GM21786 (cell line): ENCODE results near the gene C2orf78.
"Not testable (repeated sequence)": the region's sequence is repeated elsewhere in the genome, so short reads cannot be mapped to it uniquely, and the experiment has no call there.

Experiments
- ATAC-seq: cut with Tn5 transposase; IDR thresholded peaks from one replicate; pipeline ENCODE4 v1.9.1; 2021; ENCODE audit not compliant: unreplicated experiment

Gene C2orf78

DNA sequence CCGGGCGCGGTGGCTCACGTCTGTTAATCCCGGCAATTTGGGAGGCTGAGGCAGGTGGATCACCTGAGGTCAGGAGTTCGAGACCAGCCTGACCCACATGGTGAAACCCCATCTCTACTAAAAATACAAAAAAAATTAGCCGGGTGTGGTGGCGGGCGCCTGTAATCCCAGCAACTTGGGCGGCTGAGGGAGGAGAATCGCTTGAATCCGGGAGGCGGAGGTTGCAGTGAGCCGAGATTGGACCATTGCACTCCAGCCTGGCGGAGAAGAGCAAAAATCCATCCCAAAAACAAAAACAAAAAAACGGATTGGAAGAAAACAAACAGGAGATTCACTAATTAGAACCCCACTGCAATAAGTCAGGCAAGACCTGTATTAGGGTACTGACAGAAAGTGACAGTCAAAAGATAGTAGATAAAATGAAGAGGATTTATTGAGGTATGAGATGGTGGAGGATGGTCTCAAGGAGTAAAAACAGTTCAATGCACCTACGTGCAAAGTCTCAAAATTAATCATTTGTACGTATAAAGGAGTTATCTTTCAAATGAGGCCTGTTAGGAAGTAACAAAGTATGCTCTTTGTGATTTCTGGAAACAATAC is 5.0 kb upstream of the C2orf78 start:
- not testable (repeated sequence) for ATAC-seq

- peak; percentile 99 for ATAC-seq
Measured at GRCh38 chr2:73779467-73780236, 4.3 kb upstream of the C2orf78 start, which contains the start of gene DUSP11. Gene DUSP11, minus strand, starts transcription at chr2:73780103. Its CDS starts 129 bp downstream, at chr2:73779974.

- ATAC-seq, result no peak
Measured at GRCh38 chr2:73780237-73780582, 3.8 kb upstream of the C2orf78 start.

DNA sequence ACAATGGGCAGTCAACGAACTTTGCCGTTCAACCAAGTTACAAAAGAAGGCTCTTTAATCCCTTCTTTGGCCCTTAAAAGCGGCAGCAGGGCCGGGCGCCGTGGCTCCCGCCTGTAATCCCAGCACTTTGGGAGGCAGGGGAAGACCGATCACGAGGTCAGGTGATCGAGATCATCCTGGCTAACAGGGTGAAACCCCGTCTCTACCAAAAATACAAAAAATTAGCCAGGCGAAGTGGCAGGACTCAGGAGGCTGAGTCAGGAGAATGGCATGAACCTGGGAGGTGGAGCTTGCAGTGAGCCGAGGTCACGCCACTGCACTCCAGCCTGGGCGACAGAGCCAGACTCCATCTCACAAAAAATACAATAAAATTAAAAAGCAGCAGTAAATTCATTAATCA is 581 bp upstream of the C2orf78 start:
- ATAC-seq, result not testable (repeated sequence)

GRCh38 chr2:73811878-73812277 is 27.9 kb downstream of the C2orf78 start:
- no peak for ATAC-seq

GRCh38 chr2:73812635-73813034 is 28.7 kb downstream of the C2orf78 start:
- no peak for ATAC-seq

DNA sequence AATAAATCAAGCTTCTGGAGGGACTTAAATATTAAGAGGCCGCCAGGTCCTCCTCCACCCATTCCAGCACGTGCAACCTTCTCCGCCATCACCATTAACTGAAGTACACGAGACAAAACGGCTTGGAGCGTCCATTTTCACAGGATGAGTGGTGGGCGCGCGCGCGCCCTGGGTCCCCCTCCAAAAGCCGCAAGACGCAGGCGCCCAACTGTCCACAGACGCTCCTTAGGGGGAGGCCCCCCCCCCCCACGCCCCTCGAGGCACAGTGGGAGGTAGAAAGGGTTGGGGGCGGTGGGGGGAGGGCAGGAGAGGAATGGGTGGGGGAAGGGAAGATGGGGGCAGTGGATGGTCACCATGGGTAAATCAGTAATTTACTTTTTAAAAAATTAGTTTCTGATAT is 34.3 kb downstream of the C2orf78 start:
- ATAC-seq, result no peak

DNA sequence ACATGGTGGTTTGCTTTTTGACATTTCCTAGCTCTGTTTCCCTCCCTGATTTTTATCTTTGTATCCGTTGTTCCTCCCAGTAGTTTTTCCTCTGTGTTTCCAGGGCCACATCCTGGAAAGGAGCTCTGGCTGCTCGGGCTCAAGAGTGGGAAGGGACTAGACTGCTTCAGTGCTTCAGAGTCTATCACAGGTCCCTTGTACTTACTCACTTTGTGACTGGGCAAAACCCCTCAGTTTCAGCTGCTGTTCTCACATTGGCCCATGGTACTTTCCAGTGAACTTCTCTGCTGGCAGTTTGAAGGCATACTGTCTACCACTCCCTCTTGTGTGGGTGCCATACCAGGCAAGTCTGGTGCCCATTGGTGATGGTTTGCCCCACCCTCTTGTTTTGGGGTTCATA is 37.2 kb downstream of the C2orf78 start:
- peak; percentile 81 for ATAC-seq

DNA sequence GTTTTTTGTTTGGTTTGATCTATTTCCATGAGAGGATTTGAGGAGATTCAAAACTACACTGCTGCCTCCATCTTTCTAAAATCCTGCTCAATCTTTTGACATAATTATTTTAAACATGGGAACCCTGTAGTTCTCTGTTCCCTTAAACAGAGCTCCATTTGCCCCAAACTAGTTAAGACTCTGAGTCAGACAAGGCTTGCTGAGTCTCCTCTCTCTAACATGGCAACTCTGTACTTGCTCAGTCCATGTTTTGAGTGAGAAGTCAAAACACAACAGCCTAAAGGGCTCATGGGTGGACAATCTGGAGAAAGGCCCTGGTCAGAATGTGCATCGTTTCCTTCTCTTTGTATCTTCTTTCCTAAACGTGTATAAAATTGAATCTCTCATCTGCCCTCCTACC is 37.7 kb downstream of the C2orf78 start:
- ATAC-seq, result no peak

- ATAC-seq, result peak; percentile 78
Measured at GRCh38 chr2:73822276-73822675, 38.3 kb downstream of the C2orf78 start.

DNA sequence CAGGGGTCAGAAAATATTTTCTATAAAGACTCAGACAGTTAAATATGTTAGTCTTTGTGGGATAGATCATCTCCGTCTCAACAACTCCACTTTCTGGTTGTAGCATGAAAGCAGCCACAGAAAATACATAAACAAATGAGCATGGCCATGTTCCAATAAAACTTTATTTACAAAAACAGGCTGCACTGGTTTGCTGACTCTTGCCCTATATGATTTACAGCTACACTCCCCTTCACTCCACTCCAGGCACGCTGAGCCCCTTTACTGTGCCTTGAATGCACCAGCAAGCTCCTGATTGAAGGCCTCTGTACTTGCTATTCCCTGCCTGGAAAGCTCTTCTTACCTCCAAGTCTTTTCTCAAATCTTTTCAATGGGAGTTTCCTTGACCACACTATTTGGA is 39.0 kb downstream of the C2orf78 start:
- ATAC-seq, result no peak

GRCh38 chr2:73823416-73823815 is 39.4 kb downstream of the C2orf78 start:
- no peak for ATAC-seq

GRCh38 chr2:73823916-73824523 is 40.0 kb downstream of the C2orf78 start:
- ATAC-seq, result no peak

GRCh38 chr2:73825408-73825807 is 41.4 kb downstream of the C2orf78 start:
- no peak for ATAC-seq

DNA sequence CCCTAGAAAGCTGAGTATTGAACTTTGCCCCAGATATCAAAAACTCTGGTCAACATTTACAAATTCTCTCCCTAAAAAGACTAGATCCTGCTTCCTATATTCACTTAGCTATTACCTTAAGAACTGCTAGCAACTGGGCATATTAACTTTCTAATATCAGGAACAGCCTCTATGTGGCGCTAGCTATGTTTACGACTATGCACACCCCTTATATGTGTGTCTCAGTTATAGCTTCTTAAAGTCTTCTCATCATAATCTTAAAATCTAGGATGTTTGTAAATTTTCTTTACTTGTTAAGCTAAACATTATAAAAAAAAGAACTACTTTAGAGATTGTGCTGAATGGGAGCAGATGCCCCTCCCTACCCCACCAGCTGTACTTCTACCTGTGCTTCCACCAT is 43.0 kb downstream of the C2orf78 start:
- no peak for ATAC-seq

- ATAC-seq, result no peak
Measured at GRCh38 chr2:73827660-73828388, 43.8 kb downstream of the C2orf78 start.

DNA sequence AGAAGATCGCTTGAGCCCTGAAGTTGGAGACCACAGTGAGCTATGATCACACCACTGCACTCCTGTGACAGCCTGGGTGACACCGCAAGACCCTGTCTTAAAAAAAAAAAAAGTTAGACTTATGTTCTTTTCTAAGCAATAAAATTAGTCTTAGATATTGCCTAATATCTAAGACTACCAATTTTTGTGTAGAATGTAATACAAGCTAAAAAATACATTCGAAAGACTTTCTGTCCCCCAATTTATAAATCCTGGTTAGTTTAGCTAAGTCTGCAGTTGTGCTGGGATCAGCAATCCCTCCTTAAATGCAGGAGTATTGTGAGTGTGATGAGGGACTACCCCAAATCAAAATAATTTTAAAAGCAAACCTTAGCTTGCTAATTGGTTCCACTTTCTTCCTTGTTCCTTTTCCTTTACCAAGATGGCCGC is 44.4 kb downstream of the C2orf78 start:
- no peak for ATAC-seq

GRCh38 chr2:73828818-73829570 is 45.0 kb downstream of the C2orf78 start, which contains the start of gene STAMBP:
Gene STAMBP, plus strand, starts transcription at chr2:73828961. Its CDS starts 1,896 bp downstream, at chr2:73830857.
- ATAC-seq, result peak; percentile 95

DNA sequence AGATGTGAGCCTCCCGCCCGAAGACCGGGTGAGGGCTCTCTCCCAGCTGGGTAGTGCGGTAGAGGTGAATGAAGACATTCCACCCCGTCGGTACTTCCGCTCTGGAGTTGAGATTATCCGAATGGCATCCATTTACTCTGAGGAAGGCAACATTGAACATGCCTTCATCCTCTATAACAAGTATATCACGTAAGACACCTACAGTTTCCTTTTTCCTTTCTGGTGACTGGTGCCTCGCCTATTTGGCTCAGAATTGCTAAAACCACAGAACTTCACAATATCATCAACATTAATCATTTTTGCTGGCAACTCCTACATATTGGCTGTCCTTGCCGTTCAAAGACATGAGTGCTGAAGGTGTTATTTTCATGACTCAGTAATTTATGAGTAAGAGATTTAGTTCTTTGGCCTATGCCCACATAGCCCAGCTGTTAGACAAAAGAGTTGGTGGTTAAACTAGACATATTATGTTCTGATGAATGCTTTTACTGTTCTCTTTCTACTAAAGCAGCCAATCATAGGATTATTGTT is 47.0 kb downstream of the C2orf78 start:
- ATAC-seq, result no peak

GRCh38 chr2:73832930-73833329 is 48.9 kb downstream of the C2orf78 start:
- ATAC-seq, result no peak
